Neural cell (in vitro differentiated cells): ENCODE data around the gene OPA1. TPM values are rescaled to one million over a fixed set of nuclear protein-coding genes. Genes with fewer than 3 reads are reported as not detected.
"Not testable (repeated sequence)": the region's sequence is repeated elsewhere in the genome, so short reads cannot be mapped to it uniquely, and the experiment has no call there.

Experiments used
- H2AFZ ChIP-seq: fragments of 200-600, 300-800 bp; sonication (generic), shearing (Covaris generic); 2 replicates; pipeline ENCODE4 v1.6.0; 2014; ENCODE audit warnings: low read depth, mild to moderate bottlenecking, antibody characterized with exemption, low read length, moderate library complexity
- H3F3A ChIP-seq: fragments of 200-600 bp; shearing (Covaris generic); 2 replicates; pipeline ENCODE4 v1.6.1; 2016; ENCODE audit warnings: mild to moderate bottlenecking, moderate library complexity, mixed read lengths, antibody characterized with exemption, low read length; ENCODE audit not compliant: insufficient read depth, poor library complexity, severe bottlenecking
- H3K27ac ChIP-seq: fragments of 200-600, 300-800 bp; sonication (generic), shearing (Covaris generic); 2 replicates; pipeline ENCODE4 v1.5.1; 2014; ENCODE audit warnings: mild to moderate bottlenecking, low read length, moderate library complexity
- H3K27me3 ChIP-seq: fragments of 300-800, 200-600 bp; sonication (generic), shearing (Covaris generic); 2 replicates; pipeline ENCODE4 v1.6.0; 2014; ENCODE audit warnings: mild to moderate bottlenecking, low read depth, low read length, moderate library complexity; ENCODE audit not compliant: insufficient read depth
- H3K36me3 ChIP-seq: fragments of 300-800, 200-600 bp; sonication (generic), shearing (Covaris generic); 2 replicates; pipeline ENCODE4 v1.5.1; 2014; ENCODE audit warnings: mild to moderate bottlenecking, antibody characterized with exemption, low read length, moderate library complexity; ENCODE audit not compliant: insufficient read depth
- H3K4me2 ChIP-seq: fragments of 300-800, 200-600 bp; sonication (generic), shearing (Covaris generic); 2 replicates; pipeline ENCODE4 v1.6.0; 2014; ENCODE audit warnings: mild to moderate bottlenecking, low read length
- H3K4me3 ChIP-seq: fragments of 300-800, 200-600 bp; sonication (generic), shearing (Covaris generic); 2 replicates; pipeline ENCODE4 v1.5.1; 2014; ENCODE audit warnings: mild to moderate bottlenecking, low read length, moderate library complexity
- H3K79me2 ChIP-seq: fragments of 200-600 bp; shearing (Covaris generic); replicated peaks from 2 replicates; pipeline ENCODE4 v1.6.0; 2014; ENCODE audit warnings: mild to moderate bottlenecking, low read length, moderate library complexity; ENCODE audit not compliant: insufficient read depth
- H3K9ac ChIP-seq: fragments of 300-800, 200-600 bp; sonication (generic), shearing (Covaris generic); 2 replicates; pipeline ENCODE4 v1.6.1; 2016; ENCODE audit warnings: mild to moderate bottlenecking, low read length, mixed read lengths
- H3K9me2 ChIP-seq: fragments of 200-600 bp; shearing (Covaris generic); 2 replicates; pipeline ENCODE4 v1.6.1; 2016; ENCODE audit warnings: mild to moderate bottlenecking, low read length, mixed read lengths; ENCODE audit not compliant: insufficient read depth
- H3K9me3 ChIP-seq: fragments of 200-600, 300-800 bp; sonication (generic), shearing (Covaris generic); 2 replicates; pipeline ENCODE4 v1.6.1; 2016; ENCODE audit warnings: mild to moderate bottlenecking, mixed run types, low read length, moderate library complexity, mixed read lengths
- H4K20me1 ChIP-seq: fragments of 200-600 bp; shearing (Covaris generic); 2 replicates; pipeline ENCODE4 v1.6.1; 2016; ENCODE audit warnings: mild to moderate bottlenecking, mixed run types; ENCODE audit not compliant: insufficient read depth
- CTCF ChIP-seq: fragments of 450-650 bp; IDR thresholded peaks from 2 replicates; pipeline ENCODE4 v1.5.1; 2014; ENCODE audit warnings: antibody characterized with exemption, mild to moderate bottlenecking, moderate library complexity; ENCODE audit not compliant: poor library complexity, severe bottlenecking
- EP300 ChIP-seq: fragments of 450-650 bp; conservative IDR thresholded peaks from 2 replicates; pipeline ENCODE4 v1.6.1; 2014; ENCODE audit warnings: antibody characterized with exemption, mild to moderate bottlenecking, moderate library complexity; ENCODE audit not compliant: poor library complexity, severe bottlenecking
- EZH2 ChIP-seq: fragments of 200-600, 300-800 bp; shearing (Covaris generic), sonication (generic); IDR thresholded peaks from 2 replicates; pipeline ENCODE4 v1.6.1; 2014; ENCODE audit warnings: antibody characterized with exemption, low read length, borderline replicate concordance, mild to moderate bottlenecking; ENCODE audit not compliant: insufficient read depth, poor library complexity, severe bottlenecking
- MXI1 ChIP-seq: fragments of 450-650 bp; conservative IDR thresholded peaks from 2 replicates; pipeline ENCODE4 v1.6.1; 2014; ENCODE audit warnings: antibody characterized with exemption, mild to moderate bottlenecking; ENCODE audit not compliant: poor library complexity, severe bottlenecking
- POLR2AphosphoS5 ChIP-seq: IDR thresholded peaks from 2 replicates; pipeline ENCODE4 v1.6.1; 2012
- RAD21 ChIP-seq: fragments of 450-650 bp; conservative IDR thresholded peaks from 2 replicates; pipeline ENCODE4 v1.6.1; 2014; ENCODE audit warnings: antibody characterized with exemption, mild to moderate bottlenecking, moderate library complexity
- SMC3 ChIP-seq: fragments of 450-650 bp; conservative IDR thresholded peaks from 2 replicates; pipeline ENCODE4 v1.6.1; 2014; ENCODE audit warnings: antibody characterized with exemption, mild to moderate bottlenecking, moderate library complexity; ENCODE audit not compliant: poor library complexity
- TAF1 ChIP-seq: IDR thresholded peaks from 2 replicates; pipeline ENCODE4 v1.6.1; 2012; ENCODE audit warnings: low read depth
- polyA plus RNA-seq: library from polyadenylated mRNA; depleted of rRNA; stranded (reverse); fragments of >200 nt; gene quantifications from 2 replicates; pipeline ENCODE4 v1.2.3, GENCODE V29; 2014
- TF ChIP-seq, protein P1 (sequence below): IDR thresholded peaks from 2 replicates; pipeline ENCODE4 v1.6.1; 2012; ENCODE audit warnings: borderline replicate concordance

OPA1 gene
- polyA plus RNA-seq, 1 donor from 2014 or later: 97.7 TPM

GRCh38 chr3:193599393-193599792, 6.4 kb downstream of the OPA1 start:
- Histone ChIP-seq H3K9me3 (no peaks in the 10 kb centered on the region), H2AFZ (no peak overlapping the region), H3K9ac (no peak overlapping the region), H3K4me3 (no peak overlapping the region), H3K9me2 (no peaks in the 10 kb centered on the region), H3K27ac (no peak overlapping the region), H3K4me2 (no peak overlapping the region), H3K79me2 (peaks cover 70% of the 10 kb centered on the region), H4K20me1 (no peaks in the 10 kb centered on the region), H3K36me3 (no peaks in the 10 kb centered on the region), H3K27me3 (no peaks in the 10 kb centered on the region), H3F3A (no peaks in the 10 kb centered on the region)
- TF ChIP-seq EZH2 (no peak), TAF1 (no peak), RAD21 (no peak), EP300 (no peak), SMC3 (no peak), CTCF (no peak), MXI1 (no peak), POLR2AphosphoS5 (no peak)
- TF ChIP-seq, protein P1, sequence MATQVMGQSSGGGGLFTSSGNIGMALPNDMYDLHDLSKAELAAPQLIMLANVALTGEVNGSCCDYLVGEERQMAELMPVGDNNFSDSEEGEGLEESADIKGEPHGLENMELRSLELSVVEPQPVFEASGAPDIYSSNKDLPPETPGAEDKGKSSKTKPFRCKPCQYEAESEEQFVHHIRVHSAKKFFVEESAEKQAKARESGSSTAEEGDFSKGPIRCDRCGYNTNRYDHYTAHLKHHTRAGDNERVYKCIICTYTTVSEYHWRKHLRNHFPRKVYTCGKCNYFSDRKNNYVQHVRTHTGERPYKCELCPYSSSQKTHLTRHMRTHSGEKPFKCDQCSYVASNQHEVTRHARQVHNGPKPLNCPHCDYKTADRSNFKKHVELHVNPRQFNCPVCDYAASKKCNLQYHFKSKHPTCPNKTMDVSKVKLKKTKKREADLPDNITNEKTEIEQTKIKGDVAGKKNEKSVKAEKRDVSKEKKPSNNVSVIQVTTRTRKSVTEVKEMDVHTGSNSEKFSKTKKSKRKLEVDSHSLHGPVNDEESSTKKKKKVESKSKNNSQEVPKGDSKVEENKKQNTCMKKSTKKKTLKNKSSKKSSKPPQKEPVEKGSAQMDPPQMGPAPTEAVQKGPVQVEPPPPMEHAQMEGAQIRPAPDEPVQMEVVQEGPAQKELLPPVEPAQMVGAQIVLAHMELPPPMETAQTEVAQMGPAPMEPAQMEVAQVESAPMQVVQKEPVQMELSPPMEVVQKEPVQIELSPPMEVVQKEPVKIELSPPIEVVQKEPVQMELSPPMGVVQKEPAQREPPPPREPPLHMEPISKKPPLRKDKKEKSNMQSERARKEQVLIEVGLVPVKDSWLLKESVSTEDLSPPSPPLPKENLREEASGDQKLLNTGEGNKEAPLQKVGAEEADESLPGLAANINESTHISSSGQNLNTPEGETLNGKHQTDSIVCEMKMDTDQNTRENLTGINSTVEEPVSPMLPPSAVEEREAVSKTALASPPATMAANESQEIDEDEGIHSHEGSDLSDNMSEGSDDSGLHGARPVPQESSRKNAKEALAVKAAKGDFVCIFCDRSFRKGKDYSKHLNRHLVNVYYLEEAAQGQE: no peak

DNA sequence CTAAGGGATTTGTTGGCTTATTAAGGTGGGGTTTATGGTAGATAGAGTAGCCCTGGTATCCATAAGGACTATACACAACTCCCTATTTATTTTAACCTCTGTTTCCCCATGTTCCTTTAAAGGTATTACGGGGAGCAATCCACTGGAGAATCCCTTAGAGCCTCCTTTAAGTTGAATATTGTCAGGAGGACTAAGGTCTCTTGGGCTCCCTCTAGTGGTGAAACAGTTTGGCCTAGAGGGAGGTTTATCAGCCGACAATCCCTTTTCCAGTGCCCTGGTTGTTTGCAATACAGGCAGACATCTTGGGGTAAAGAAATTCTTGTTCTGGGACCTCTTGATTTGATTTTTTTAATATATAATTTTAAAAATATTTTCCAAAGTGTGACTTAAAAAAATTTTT, 12.9 kb downstream of the OPA1 start:
- H3K36me3 ChIP-seq: no peaks in the 10 kb centered on the region
- peaks cover 31% of the 10 kb centered on the region for H3K79me2 ChIP-seq
- H3K4me3 ChIP-seq: no peak overlapping the region
- H3K27me3 ChIP-seq: no peaks in the 10 kb centered on the region
- TF ChIP-seq RAD21 (no peak), TAF1 (no peak), EP300 (no peak), EZH2 (no peak), POLR2AphosphoS5 (no peak), MXI1 (no peak), SMC3 (no peak), CTCF (no peak)
- TF ChIP-seq, protein P1: no peak
- no peaks in the 10 kb centered on the region for H3F3A ChIP-seq
- no peaks in the 10 kb centered on the region for H3K9me2 ChIP-seq
- H3K9ac ChIP-seq: no peak overlapping the region
- H3K4me2 ChIP-seq: no peak overlapping the region
- no peaks in the 10 kb centered on the region for H4K20me1 ChIP-seq
- H2AFZ ChIP-seq: no peak overlapping the region
- no peaks in the 10 kb centered on the region for H3K9me3 ChIP-seq
- no peak overlapping the region for H3K27ac ChIP-seq

DNA sequence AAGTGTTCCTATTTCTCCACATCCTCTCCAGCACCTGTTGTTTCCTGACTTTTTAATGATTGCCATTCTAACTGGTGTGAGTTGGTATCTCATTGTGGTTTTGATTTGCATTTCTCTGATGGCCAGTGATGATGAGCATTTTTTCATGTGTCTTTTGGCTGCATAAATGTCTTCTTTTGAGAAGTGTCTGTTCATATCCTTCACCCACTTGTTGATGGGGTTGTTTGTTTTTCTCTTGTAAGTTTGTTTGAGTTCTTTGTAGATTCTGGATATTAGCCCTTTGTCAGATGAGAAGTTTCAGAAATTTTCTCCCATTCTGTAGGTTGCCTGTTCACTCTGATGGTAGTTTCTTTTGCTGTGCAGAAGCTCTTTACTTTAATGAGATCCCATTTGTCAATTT, 13.9 kb downstream of the OPA1 start:
- H3K9me3 ChIP-seq, H3K27ac ChIP-seq, H2AFZ ChIP-seq, H3K9ac ChIP-seq, H3F3A ChIP-seq, H3K36me3 ChIP-seq, H3K9me2 ChIP-seq, H3K27me3 ChIP-seq, H3K4me2 ChIP-seq, H4K20me1 ChIP-seq, H3K4me3 ChIP-seq: not testable (repeated sequence)
- peaks cover 22% of the 10 kb centered on the region for H3K79me2 ChIP-seq
